ENCODE results near the gene CLEC4G.

The CLEC4G gene

GRCh38 chr19:7772752-7773291, 40.9 kb upstream of the CLEC4G start:
- TF ChIP-seq EZH2 (IDR thresholded peaks at IDR 0.05; ENCODE audit: borderline replicate concordance, low read length) (no peak), CTCF (IDR thresholded peaks at IDR 0.05; ENCODE audit: low read length) (no peak)
- no peaks in the 10 kb centered on the region for H3F3A ChIP-seq (ENCODE audit: insufficient read depth, low read length)
- H3K4me3 ChIP-seq (ENCODE audit: low read depth, low read length, poor library complexity, severe bottlenecking) = no peak overlapping the region
- H3K27ac ChIP-seq (ENCODE audit: low read depth, low read length, poor library complexity, severe bottlenecking) = no peak overlapping the region
- H3K36me3 ChIP-seq (ENCODE audit: insufficient read depth, low read length) = no peaks in the 10 kb centered on the region
- no peak overlapping the region for H2AFZ ChIP-seq (ENCODE audit: low read length)
- no peaks in the 10 kb centered on the region for H3K9me2 ChIP-seq (ENCODE audit: low read depth, low read length)
- H3K79me2 ChIP-seq (ENCODE audit: insufficient read depth, low read length) = no peaks in the 10 kb centered on the region
- no peak overlapping the region for H3K4me2 ChIP-seq (ENCODE audit: low read length)
- no peaks in the 10 kb centered on the region for H3K27me3 ChIP-seq (ENCODE audit: insufficient read depth, low read length)
- H3K4me1 ChIP-seq (ENCODE audit: insufficient read depth, low read length, severe bottlenecking) = no peaks in the 10 kb centered on the region
- H3K9ac ChIP-seq (ENCODE audit: low read length) = no peak overlapping the region
- no peaks in the 10 kb centered on the region for H3K9me3 ChIP-seq (ENCODE audit: low read length)
- H4K20me1 ChIP-seq (ENCODE audit: insufficient read depth, low read length) = no peaks in the 10 kb centered on the region

GRCh38 chr19:7771072-7771471, 39.2 kb upstream of the CLEC4G start:
- no peaks in the 10 kb centered on the region for H3K4me1 ChIP-seq (ENCODE audit: insufficient read depth, low read length, severe bottlenecking)
- no peaks in the 10 kb centered on the region; the same call in 1 of the 2 replicates for H3K27me3 ChIP-seq (ENCODE audit: insufficient read depth, low read length)

GRCh38 chr19:7769171-7769570, 37.3 kb upstream of the CLEC4G start:
- Histone ChIP-seq H3K9ac (ENCODE audit: low read length) (no peak overlapping the region), H3K4me3 (ENCODE audit: low read depth, low read length, poor library complexity, severe bottlenecking) (no peak overlapping the region), H3K79me2 (ENCODE audit: insufficient read depth, low read length) (no peaks in the 10 kb centered on the region), H3K4me1 (ENCODE audit: insufficient read depth, low read length, severe bottlenecking) (no peaks in the 10 kb centered on the region), H2AFZ (ENCODE audit: low read length) (no peak overlapping the region), H4K20me1 (ENCODE audit: insufficient read depth, low read length) (no peaks in the 10 kb centered on the region), H3K36me3 (ENCODE audit: insufficient read depth, low read length) (no peaks in the 10 kb centered on the region), H3K4me2 (ENCODE audit: low read length) (no peak overlapping the region), H3K9me2 (ENCODE audit: low read depth, low read length) (no peaks in the 10 kb centered on the region), H3F3A (ENCODE audit: insufficient read depth, low read length) (no peaks in the 10 kb centered on the region), H3K27me3 (ENCODE audit: insufficient read depth, low read length) (no peaks in the 10 kb centered on the region; the same call in 1 of the 2 replicates), H3K27ac (ENCODE audit: low read depth, low read length, poor library complexity, severe bottlenecking) (no peak overlapping the region), H3K9me3 (ENCODE audit: low read length) (no peaks in the 10 kb centered on the region)
- no peak for TF ChIP-seq EZH2 (IDR thresholded peaks at IDR 0.05; ENCODE audit: borderline replicate concordance, low read length)
- TF ChIP-seq CTCF (IDR thresholded peaks at IDR 0.05; ENCODE audit: low read length) = no peak

More at GRCh38 chr19:7771072-7771471, 39.2 kb upstream of the CLEC4G start:
- no peak for TF ChIP-seq EZH2 (IDR thresholded peaks at IDR 0.05; ENCODE audit: borderline replicate concordance, low read length)
- Histone ChIP-seq H3F3A (ENCODE audit: insufficient read depth, low read length) (no peaks in the 10 kb centered on the region), H4K20me1 (ENCODE audit: insufficient read depth, low read length) (no peaks in the 10 kb centered on the region), H3K9ac (ENCODE audit: low read length) (no peak overlapping the region), H3K9me2 (ENCODE audit: low read depth, low read length) (no peaks in the 10 kb centered on the region), H3K4me3 (ENCODE audit: low read depth, low read length, poor library complexity, severe bottlenecking) (no peak overlapping the region), H3K9me3 (ENCODE audit: low read length) (no peaks in the 10 kb centered on the region), H3K36me3 (ENCODE audit: insufficient read depth, low read length) (no peaks in the 10 kb centered on the region), H2AFZ (ENCODE audit: low read length) (no peak overlapping the region), H3K4me2 (ENCODE audit: low read length) (no peak overlapping the region), H3K27ac (ENCODE audit: low read depth, low read length, poor library complexity, severe bottlenecking) (no peak overlapping the region), H3K79me2 (ENCODE audit: insufficient read depth, low read length) (no peaks in the 10 kb centered on the region)

GRCh38 chr19:7767487-7767886, 35.6 kb upstream of the CLEC4G start:
- Histone ChIP-seq H3K4me2 (ENCODE audit: low read length) (no peak overlapping the region), H3F3A (ENCODE audit: insufficient read depth, low read length) (no peaks in the 10 kb centered on the region), H3K27me3 (ENCODE audit: insufficient read depth, low read length) (no peaks in the 10 kb centered on the region; the same call in 1 of the 2 replicates)

More at GRCh38 chr19:7767487-7767886, 35.6 kb upstream of the CLEC4G start:
- H3K79me2 ChIP-seq (ENCODE audit: insufficient read depth, low read length) = no peaks in the 10 kb centered on the region
- no peak overlapping the region for H3K9ac ChIP-seq (ENCODE audit: low read length)
- H2AFZ ChIP-seq (ENCODE audit: low read length) = no peak overlapping the region
- no peaks in the 10 kb centered on the region for H3K4me1 ChIP-seq (ENCODE audit: insufficient read depth, low read length, severe bottlenecking)
- no peaks in the 10 kb centered on the region for H3K9me2 ChIP-seq (ENCODE audit: low read depth, low read length)
- no peak overlapping the region for H3K4me3 ChIP-seq (ENCODE audit: low read depth, low read length, poor library complexity, severe bottlenecking)
- no peaks in the 10 kb centered on the region for H4K20me1 ChIP-seq (ENCODE audit: insufficient read depth, low read length)
- TF ChIP-seq CTCF (IDR thresholded peaks at IDR 0.05; ENCODE audit: low read length) = no peak
- TF ChIP-seq EZH2 (IDR thresholded peaks at IDR 0.05; ENCODE audit: borderline replicate concordance, low read length) = no peak
- no peaks in the 10 kb centered on the region for H3K36me3 ChIP-seq (ENCODE audit: insufficient read depth, low read length)
- no peaks in the 10 kb centered on the region for H3K9me3 ChIP-seq (ENCODE audit: low read length)
- H3K27ac ChIP-seq (ENCODE audit: low read depth, low read length, poor library complexity, severe bottlenecking) = no peak overlapping the region

All from OCI-LY1 (cell line).